Thoracic aorta (tissue), 2 donors: ENCODE measurements around the gene FADD. TPM values are rescaled to one million over a fixed set of nuclear protein-coding genes. Genes with fewer than 3 reads are reported as not detected.
A peak's percentile ranks its signal among the peaks of the same experiment; 100 is the strongest.

Source experiments
- ATAC-seq: fragments of 150-250 bp; one replicate; pipeline ENCODE4 v1.8.0; 2017; ENCODE audit warnings: low read depth; ENCODE audit not compliant: insufficient number of reproducible peaks, low FRiP score
- DNase-seq: peaks from one replicate; pipeline ENCODE4 v3.0.0-alpha.2; 2020; ENCODE audit warnings: low spot score
- H3K27ac ChIP-seq, 2 donors: fragments of 200-600 bp; sonication (generic); 1 replicate in 1 of 2; 2 replicates in 1 of 2; pipeline ENCODE4 v1.5.1; 2016; ENCODE audit warnings: mild to moderate bottlenecking in 2 of 2, moderate library complexity in 2 of 2
- H3K27me3 ChIP-seq: fragments of 200-600 bp; sonication (generic); replicated peaks from 2 replicates; pipeline ENCODE4 v1.6.0; 2016; ENCODE audit warnings: mild to moderate bottlenecking; ENCODE audit not compliant: insufficient read depth
- H3K36me3 ChIP-seq: fragments of 200-600 bp; sonication (generic); one replicate; pipeline ENCODE4 v1.5.1; 2016
- H3K4me1 ChIP-seq, 2 donors: fragments of 200-600 bp; sonication (generic); 1 replicate in 1 of 2; 2 replicates in 1 of 2; pipeline versions ENCODE4 v1.5.1 to v1.6.0; 2016; ENCODE audit warnings: low read depth in 2 of 2, mild to moderate bottlenecking in 1 of 2; ENCODE audit not compliant: control insufficient read depth in 1 of 2
- H3K4me3 ChIP-seq: fragments of 200-600 bp; sonication (generic); 2 replicates; pipeline ENCODE4 v1.5.1; 2016; ENCODE audit warnings: mild to moderate bottlenecking
- H3K9me3 ChIP-seq: fragments of 200-600 bp; sonication (generic); 2 replicates; pipeline ENCODE4 v1.5.1; 2016
- total RNA-seq, 2 donors: library from RNA; depleted of rRNA; stranded (reverse); fragments of >200 nt; gene quantifications; one replicate each; pipeline versions ENCODE4 v1.1.0 to v1.2.3, GENCODE V29; 2016
- TF ChIP-seq, protein P1 (sequence below): fragments of 200-600 bp; sonication (generic); IDR thresholded peaks from one replicate; pipeline ENCODE4 v1.5.1; 2019; ENCODE audit warnings: antibody characterized with exemption

Gene FADD
- total RNA-seq, 2 donors from 2014 or later: 19.5 to 23.2 TPM

DNA sequence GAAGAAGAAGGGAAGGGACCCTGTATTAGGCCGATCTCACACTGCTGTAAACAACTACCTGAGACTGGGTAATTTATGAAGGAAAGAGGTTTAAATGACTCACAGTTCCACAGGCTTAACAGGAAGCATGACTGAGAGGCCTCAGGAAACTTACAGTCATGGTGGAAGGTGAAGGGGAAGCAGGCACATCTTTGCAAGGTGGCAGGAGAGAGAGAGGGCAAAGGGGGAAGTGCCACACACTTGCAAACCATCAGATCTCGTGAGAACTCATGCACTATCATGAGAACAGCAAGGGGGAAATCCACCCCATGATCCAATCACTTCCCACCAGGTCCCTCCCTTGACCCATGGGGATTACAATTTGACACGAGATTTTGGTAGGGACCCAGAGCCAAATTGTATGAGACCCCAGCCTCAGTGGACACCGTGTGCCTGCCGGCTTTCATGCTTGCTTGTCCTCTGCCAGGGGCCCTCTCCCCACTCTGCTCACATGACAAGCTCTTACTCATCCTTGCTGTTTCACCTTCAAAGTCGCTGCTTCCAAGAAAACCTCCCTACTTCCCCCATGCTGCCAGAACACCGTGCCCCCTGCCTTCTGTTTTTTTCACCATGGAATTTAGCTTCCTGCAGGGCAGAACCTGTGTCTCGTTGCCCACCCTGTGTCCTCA, 44.1 kb downstream of the FADD start:
- TF ChIP-seq, protein P1, sequence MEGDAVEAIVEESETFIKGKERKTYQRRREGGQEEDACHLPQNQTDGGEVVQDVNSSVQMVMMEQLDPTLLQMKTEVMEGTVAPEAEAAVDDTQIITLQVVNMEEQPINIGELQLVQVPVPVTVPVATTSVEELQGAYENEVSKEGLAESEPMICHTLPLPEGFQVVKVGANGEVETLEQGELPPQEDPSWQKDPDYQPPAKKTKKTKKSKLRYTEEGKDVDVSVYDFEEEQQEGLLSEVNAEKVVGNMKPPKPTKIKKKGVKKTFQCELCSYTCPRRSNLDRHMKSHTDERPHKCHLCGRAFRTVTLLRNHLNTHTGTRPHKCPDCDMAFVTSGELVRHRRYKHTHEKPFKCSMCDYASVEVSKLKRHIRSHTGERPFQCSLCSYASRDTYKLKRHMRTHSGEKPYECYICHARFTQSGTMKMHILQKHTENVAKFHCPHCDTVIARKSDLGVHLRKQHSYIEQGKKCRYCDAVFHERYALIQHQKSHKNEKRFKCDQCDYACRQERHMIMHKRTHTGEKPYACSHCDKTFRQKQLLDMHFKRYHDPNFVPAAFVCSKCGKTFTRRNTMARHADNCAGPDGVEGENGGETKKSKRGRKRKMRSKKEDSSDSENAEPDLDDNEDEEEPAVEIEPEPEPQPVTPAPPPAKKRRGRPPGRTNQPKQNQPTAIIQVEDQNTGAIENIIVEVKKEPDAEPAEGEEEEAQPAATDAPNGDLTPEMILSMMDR: no peak
- Histone ChIP-seq H3K4me3 (no peak overlapping the region), H3K9me3 (no peaks in the 10 kb centered on the region), H3K4me1 (peaks cover 0 to 7% of the 10 kb centered on the region in 2 donors), H3K27me3 (no peaks in the 10 kb centered on the region), H3K27ac (no peak overlapping the region), H3K36me3 (no peaks in the 10 kb centered on the region)
- ATAC-seq (no peak), DNase-seq (no peak)

DNA sequence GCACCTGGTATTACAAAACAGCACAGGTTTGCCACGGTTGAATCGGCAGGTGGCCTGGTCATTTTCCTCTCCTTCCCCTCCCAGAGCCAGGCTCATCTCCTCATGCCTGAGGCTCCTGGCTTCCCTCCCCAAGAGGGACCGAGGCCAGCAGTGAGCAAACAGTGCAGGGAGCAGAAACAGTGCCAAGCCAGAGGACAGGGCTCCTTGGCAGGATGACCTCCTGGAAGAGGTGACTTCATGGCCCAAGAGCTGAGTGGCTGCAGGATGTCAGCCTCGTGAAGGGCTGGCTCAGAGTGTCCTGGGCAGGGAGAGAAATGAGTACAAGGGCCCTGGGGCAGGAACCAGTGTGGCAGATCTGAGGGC, 44.6 kb downstream of the FADD start:
- no peak overlapping the region for H3K27ac ChIP-seq
- peaks cover 0 to 12% of the 10 kb centered on the region in 2 donors for H3K4me1 ChIP-seq
- no peak overlapping the region for H3K4me3 ChIP-seq
- ATAC-seq: no peak
- DNase-seq: no peak
- no peaks in the 10 kb centered on the region for H3K9me3 ChIP-seq
- TF ChIP-seq, protein P1: no peak
- no peaks in the 10 kb centered on the region for H3K27me3 ChIP-seq
- no peaks in the 10 kb centered on the region for H3K36me3 ChIP-seq

DNA sequence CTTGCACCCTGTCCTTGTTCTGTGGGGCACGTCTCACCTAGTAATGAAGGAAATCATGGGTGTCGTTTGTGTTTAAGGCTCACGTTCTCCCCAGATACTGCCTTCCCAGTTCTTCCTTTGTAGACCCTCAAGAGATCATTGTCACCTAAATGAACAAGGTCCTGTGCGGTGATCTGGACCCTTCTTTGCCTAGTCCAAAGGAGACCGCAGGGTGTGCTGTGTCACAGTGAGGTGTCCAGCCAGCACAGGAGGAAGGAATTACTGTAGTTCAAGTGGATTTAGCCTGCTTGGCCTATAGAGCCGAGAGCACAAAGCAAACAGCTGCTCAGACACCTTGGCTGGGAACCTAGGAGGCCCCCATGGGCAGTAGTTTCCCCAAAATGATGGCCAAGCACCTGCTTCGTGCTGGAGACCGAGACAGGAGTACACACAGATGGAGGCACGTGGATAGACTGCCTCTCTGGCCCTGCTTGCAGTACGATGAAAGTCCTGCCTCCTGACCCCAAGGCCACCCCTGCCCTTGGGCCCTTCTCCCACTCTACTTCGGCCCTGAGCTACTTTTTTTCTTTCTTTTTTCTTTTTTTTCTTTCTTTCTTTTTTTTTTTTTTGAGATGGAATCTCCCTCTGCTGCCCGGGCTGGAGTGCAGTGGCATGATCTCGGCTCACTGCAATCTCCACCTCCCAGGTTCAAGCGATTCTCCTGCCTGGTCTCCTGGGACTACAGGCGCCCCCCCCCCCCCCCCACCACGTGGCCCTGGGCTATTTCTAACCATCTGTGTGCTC, 48.0 kb downstream of the FADD start:
- no peak for DNase-seq
- Histone ChIP-seq H3K4me1 (peaks cover 0 to 12% of the 10 kb centered on the region in 2 donors), H3K36me3 (no peaks in the 10 kb centered on the region), H3K9me3 (no peaks in the 10 kb centered on the region), H3K4me3 (no peak overlapping the region), H3K27ac (peak overlapping the region; percentile 73 to 88), H3K27me3 (no peaks in the 10 kb centered on the region)
- no peak for ATAC-seq
- TF ChIP-seq, protein P1: no peak

DNA sequence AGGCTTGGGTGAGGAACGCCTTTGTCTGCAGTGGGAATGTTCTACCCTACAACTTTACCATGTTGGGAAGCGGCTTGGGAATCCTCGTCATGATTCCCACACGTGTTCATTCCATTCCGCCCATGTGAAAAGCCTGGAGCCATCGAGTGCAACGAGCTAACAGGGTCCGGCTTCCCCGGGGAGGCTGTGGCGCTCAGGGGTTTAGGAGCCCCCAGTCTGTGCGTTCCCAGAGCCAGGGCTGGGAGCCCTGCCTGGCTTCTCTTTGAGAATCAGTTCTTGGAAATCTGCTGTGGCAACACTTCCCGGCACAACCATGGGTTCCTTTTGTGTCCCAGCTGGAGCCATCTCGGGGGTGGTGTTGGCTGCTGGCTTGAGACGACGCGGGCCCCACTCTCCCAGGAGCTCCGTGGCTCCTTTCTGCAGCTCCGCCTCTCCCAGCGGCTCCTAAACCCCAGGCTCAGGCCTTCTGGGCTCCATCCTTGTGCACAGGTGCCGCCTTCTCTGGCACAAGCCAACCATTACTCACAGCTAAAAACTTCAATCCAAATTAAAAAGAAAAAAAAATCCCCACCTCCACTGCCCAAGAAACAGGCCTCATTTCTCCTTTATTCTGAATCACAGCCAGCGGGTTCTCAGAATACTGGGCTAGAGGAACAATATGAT, 48.7 kb downstream of the FADD start:
- no peak for DNase-seq

More for the DNA sequence above, 48.7 kb downstream of the FADD start:
- Histone ChIP-seq H3K4me1 (peaks cover 0 to 12% of the 10 kb centered on the region in 2 donors), H3K4me3 (peak overlapping the region; percentile 34), H3K36me3 (no peaks in the 10 kb centered on the region), H3K9me3 (no peaks in the 10 kb centered on the region), H3K27ac (peak overlapping the region; percentile 73 to 88), H3K27me3 (no peaks in the 10 kb centered on the region)
- ATAC-seq: peak; percentile 57
- TF ChIP-seq, protein P1: no peak
